ENCODE measurements around the gene MKRN2OS.

Gene MKRN2OS

GRCh38 chr3:12522721-12523120 is 22.6 kb downstream of the MKRN2OS start:
- in situ Hi-C loops (cut with HindIII; ENCODE audit: low sequenced_read_pairs), result no loop called here

GRCh38 chr3:12521010-12521409 is 24.3 kb downstream of the MKRN2OS start:
- in situ Hi-C loops (cut with HindIII; ENCODE audit: low sequenced_read_pairs), result no loop called here

More at GRCh38 chr3:12522721-12523120, 22.6 kb downstream of the MKRN2OS start:
- TF ChIP-seq CTCF (IDR thresholded peaks at IDR 0.05; ENCODE audit: low read depth, low read length), result no peak
- no peak overlapping the region for H3K4me3 ChIP-seq (ENCODE audit: low read depth, low read length)
- DNase-seq (ENCODE audit: low read depth, low spot score), result no peak

GRCh38 chr3:12518261-12519028 is 26.9 kb downstream of the MKRN2OS start:
- in situ Hi-C loops (cut with HindIII; ENCODE audit: low sequenced_read_pairs), result no loop called here

More at GRCh38 chr3:12521010-12521409, 24.3 kb downstream of the MKRN2OS start:
- no peak for DNase-seq (ENCODE audit: low read depth, low spot score)
- TF ChIP-seq CTCF (IDR thresholded peaks at IDR 0.05; ENCODE audit: low read depth, low read length), result no peak
- H3K4me3 ChIP-seq (ENCODE audit: low read depth, low read length), result no peak overlapping the region

GRCh38 chr3:12516873-12517272 is 28.4 kb downstream of the MKRN2OS start:
- no peak for TF ChIP-seq CTCF (IDR thresholded peaks at IDR 0.05; ENCODE audit: low read depth, low read length)
- DNase-seq (ENCODE audit: low read depth, low spot score), result no peak
- in situ Hi-C loops (cut with HindIII; ENCODE audit: low sequenced_read_pairs), result no loop called here
- no peak overlapping the region for H3K4me3 ChIP-seq (ENCODE audit: low read depth, low read length)

More at GRCh38 chr3:12518261-12519028, 26.9 kb downstream of the MKRN2OS start:
- H3K4me3 ChIP-seq (ENCODE audit: low read depth, low read length), result no peak overlapping the region
- TF ChIP-seq CTCF (IDR thresholded peaks at IDR 0.05; ENCODE audit: low read depth, low read length), result no peak
- no peak for DNase-seq (ENCODE audit: low read depth, low spot score)

GRCh38 chr3:12515631-12516030 is 29.7 kb downstream of the MKRN2OS start:
- H3K4me3 ChIP-seq (ENCODE audit: low read depth, low read length), result no peak overlapping the region
- TF ChIP-seq CTCF (IDR thresholded peaks at IDR 0.05; ENCODE audit: low read depth, low read length), result no peak
- DNase-seq (ENCODE audit: low read depth, low spot score), result no peak
- in situ Hi-C loops (cut with HindIII; ENCODE audit: low sequenced_read_pairs), result no loop called here

- TF ChIP-seq CTCF (IDR thresholded peaks at IDR 0.05; ENCODE audit: low read depth, low read length), result no peak
- in situ Hi-C loops (cut with HindIII; ENCODE audit: low sequenced_read_pairs), result no loop called here
Observed at GRCh38 chr3:12513694-12514446, 31.4 kb downstream of the MKRN2OS start.

More at GRCh38 chr3:12513694-12514446, 31.4 kb downstream of the MKRN2OS start:
- no peak for DNase-seq (ENCODE audit: low read depth, low spot score)
- no peak overlapping the region for H3K4me3 ChIP-seq (ENCODE audit: low read depth, low read length)

Measured in astrocyte of the spinal cord (primary cell).